ENCODE results near the gene INIP. TPM values are rescaled to one million over a fixed set of nuclear protein-coding genes. Genes with fewer than 3 reads are reported as not detected.

The INIP gene
- total RNA-seq, 1 donor from 2014 or later, result 19.9 TPM

GRCh38 chr9:112752334-112753125 lies 34.6 kb upstream of the INIP start:
- Histone ChIP-seq H3K4me1 (peaks cover 63% of the 10 kb centered on the region), H3K36me3 (no peaks in the 10 kb centered on the region), H3K9me3 (no peaks in the 10 kb centered on the region), H3K27ac (peak overlapping the region; percentile 90), H3K4me3 (no peak overlapping the region), H3K27me3 (no peaks in the 10 kb centered on the region)
- TF ChIP-seq, protein P1, sequence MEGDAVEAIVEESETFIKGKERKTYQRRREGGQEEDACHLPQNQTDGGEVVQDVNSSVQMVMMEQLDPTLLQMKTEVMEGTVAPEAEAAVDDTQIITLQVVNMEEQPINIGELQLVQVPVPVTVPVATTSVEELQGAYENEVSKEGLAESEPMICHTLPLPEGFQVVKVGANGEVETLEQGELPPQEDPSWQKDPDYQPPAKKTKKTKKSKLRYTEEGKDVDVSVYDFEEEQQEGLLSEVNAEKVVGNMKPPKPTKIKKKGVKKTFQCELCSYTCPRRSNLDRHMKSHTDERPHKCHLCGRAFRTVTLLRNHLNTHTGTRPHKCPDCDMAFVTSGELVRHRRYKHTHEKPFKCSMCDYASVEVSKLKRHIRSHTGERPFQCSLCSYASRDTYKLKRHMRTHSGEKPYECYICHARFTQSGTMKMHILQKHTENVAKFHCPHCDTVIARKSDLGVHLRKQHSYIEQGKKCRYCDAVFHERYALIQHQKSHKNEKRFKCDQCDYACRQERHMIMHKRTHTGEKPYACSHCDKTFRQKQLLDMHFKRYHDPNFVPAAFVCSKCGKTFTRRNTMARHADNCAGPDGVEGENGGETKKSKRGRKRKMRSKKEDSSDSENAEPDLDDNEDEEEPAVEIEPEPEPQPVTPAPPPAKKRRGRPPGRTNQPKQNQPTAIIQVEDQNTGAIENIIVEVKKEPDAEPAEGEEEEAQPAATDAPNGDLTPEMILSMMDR (IDR thresholded peaks at IDR 0.05), result no peak
- TF ChIP-seq POLR2A (IDR thresholded peaks at IDR 0.05) (no peak), POLR2AphosphoS5 (IDR thresholded peaks at IDR 0.05; ENCODE audit: insufficient read depth in 1 of 2, low read depth in 1 of 2) (no peak)
- DNase-seq (ENCODE audit: extremely low spot score in 2 of 2), result no peak
- intact Hi-C loops (cut with DNase I), result no loop called here

DNA sequence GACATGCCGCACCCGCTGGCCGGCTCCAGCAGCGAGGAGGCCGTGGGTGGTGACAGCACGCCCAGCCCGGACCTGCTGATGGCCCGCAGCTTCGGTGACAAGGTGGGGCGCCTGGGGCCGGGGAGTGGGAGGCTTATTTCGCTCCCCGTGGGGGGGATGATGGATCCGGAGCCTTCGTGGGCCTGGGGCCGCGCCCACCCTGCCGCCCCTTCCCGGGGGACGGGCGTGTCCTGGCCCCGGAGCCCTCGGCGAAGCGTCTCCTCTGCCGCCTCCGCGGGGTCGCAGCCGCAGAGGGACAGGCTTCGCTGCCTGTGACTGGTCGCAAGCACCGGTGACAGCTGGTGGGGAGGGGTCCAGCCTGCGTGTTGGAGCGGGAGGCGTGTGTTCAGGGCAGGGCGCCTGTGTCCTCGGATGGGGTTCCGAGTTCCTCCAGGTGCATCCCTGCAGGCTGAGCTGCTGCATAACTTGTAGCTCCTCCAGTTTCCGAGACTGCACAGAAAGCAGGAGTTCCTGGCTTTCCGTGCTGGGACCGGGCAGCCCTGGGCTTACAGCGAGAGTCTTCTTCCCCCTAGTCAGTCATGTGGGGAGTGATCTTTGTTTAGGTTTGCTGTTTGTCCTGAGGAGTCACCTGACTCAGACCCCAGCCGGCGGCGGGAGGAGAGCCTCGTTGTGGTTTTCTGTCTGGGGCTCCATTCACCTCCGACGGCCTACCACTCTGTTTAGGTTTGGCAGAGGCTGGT lies 33.3 kb upstream of the INIP start:
- peak overlapping the region; percentile 88 to 98 for H3K4me3 ChIP-seq
- no peaks in the 10 kb centered on the region for H3K36me3 ChIP-seq
- H3K4me1 ChIP-seq, result peaks cover 54% of the 10 kb centered on the region
- no peaks in the 10 kb centered on the region for H3K27me3 ChIP-seq
- peak in 1 of 2 donors; percentile 25 for TF ChIP-seq POLR2AphosphoS5 (IDR thresholded peaks at IDR 0.05; ENCODE audit: insufficient read depth in 1 of 2, low read depth in 1 of 2)
- no peak for TF ChIP-seq POLR2A (IDR thresholded peaks at IDR 0.05)
- H3K9me3 ChIP-seq, result no peaks in the 10 kb centered on the region
- intact Hi-C loops (cut with DNase I), result no loop called here
- H3K27ac ChIP-seq, result peak overlapping the region; percentile 90
- DNase-seq (ENCODE audit: extremely low spot score in 2 of 2), result no peak

GRCh38 chr9:112750764-112751055 lies 32.8 kb upstream of the INIP start:
- intact Hi-C loops (cut with DNase I), result no loop called here
- Histone ChIP-seq H3K4me1 (peaks cover 50% of the 10 kb centered on the region), H3K27me3 (no peaks in the 10 kb centered on the region), H3K9me3 (no peaks in the 10 kb centered on the region), H3K36me3 (no peaks in the 10 kb centered on the region), H3K4me3 (peak overlapping the region; percentile 88 to 98), H3K27ac (peak overlapping the region; percentile 90)
- no peak for DNase-seq (ENCODE audit: extremely low spot score in 2 of 2)
- peak in 1 of 2 donors; percentile 8 for TF ChIP-seq POLR2A (IDR thresholded peaks at IDR 0.05)
- TF ChIP-seq POLR2AphosphoS5 (IDR thresholded peaks at IDR 0.05; ENCODE audit: insufficient read depth in 1 of 2, low read depth in 1 of 2), result no peak

- Histone ChIP-seq H3K4me3 (peak within 1 kb of the TSS; percentile 88 to 98), H3K27me3 (no peaks in the 10 kb centered on the region), H3K36me3 (no peaks in the 10 kb centered on the region), H3K9me3 (no peaks in the 10 kb centered on the region), H3K4me1 (peaks cover 45% of the 10 kb centered on the region), H3K27ac (peak within 1 kb of the TSS; percentile 90)
- intact Hi-C loops (cut with DNase I), result no loop called here
- peak in 1 of 2 donors; percentile 90 for DNase-seq (ENCODE audit: extremely low spot score in 2 of 2)
- TF ChIP-seq, protein P1 (IDR thresholded peaks at IDR 0.05), result peak in 1 of 3 experiments; percentile 10
- TF ChIP-seq POLR2AphosphoS5 (IDR thresholded peaks at IDR 0.05; ENCODE audit: insufficient read depth in 1 of 2, low read depth in 1 of 2), result peak; percentile 52 to 93
- TF ChIP-seq POLR2A (IDR thresholded peaks at IDR 0.05), result peak in 1 of 2 donors; percentile 39
Observed at GRCh38 chr9:112750016-112750763, 32.3 kb upstream of the INIP start, which contains the start of gene SNX30. Gene SNX30 (plus strand): TSS chr9:112750760. CDS start chr9:112751002, 242 bp downstream.

DNA sequence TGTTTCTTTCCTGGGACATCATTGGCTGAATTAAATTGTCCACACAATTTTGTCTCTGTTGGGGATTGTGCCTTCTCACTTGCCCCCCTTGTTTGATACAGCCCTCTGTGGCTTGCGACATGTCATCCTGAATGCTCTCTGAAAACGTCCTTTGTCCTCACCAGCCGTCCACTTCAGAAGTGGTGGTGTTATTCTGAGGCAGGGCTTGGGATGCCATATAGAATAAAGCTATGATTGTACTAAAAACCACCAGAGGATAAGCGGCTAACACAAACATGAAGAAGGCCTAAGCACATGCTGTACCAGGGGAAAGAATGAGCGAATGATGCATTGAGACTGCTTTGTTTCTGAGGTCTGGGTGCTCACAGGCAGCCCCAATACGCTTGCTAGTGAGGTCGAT lies 29.2 kb upstream of the INIP start:
- intact Hi-C loops (cut with DNase I), result no loop called here
- no peaks in the 10 kb centered on the region for H3K27me3 ChIP-seq
- TF ChIP-seq POLR2A (IDR thresholded peaks at IDR 0.05) (no peak), POLR2AphosphoS5 (IDR thresholded peaks at IDR 0.05; ENCODE audit: insufficient read depth in 1 of 2, low read depth in 1 of 2) (no peak)
- TF ChIP-seq, protein P1 (IDR thresholded peaks at IDR 0.05), result no peak
- no peaks in the 10 kb centered on the region for H3K36me3 ChIP-seq
- no peak overlapping the region for H3K27ac ChIP-seq
- no peaks in the 10 kb centered on the region for H3K9me3 ChIP-seq
- DNase-seq (ENCODE audit: extremely low spot score in 2 of 2), result no peak
- H3K4me3 ChIP-seq, result no peak overlapping the region
- peaks cover 19% of the 10 kb centered on the region for H3K4me1 ChIP-seq

Measured in vagina (tissue), 2 donors.